Measurements from ENCODE around the gene TOX2.

- TF ChIP-seq CTCF (IDR thresholded peaks at IDR 0.05) (no peak), POLR2A (IDR thresholded peaks at IDR 0.05) (no peak)
Observed at GRCh38 chr20:44115762-44116644, 201.4 kb downstream of the TOX2 start.

Measured in ovary (tissue), 3 donors.